Measurements from ENCODE around the gene SEPTIN11.

The SEPTIN11 gene

DNA sequence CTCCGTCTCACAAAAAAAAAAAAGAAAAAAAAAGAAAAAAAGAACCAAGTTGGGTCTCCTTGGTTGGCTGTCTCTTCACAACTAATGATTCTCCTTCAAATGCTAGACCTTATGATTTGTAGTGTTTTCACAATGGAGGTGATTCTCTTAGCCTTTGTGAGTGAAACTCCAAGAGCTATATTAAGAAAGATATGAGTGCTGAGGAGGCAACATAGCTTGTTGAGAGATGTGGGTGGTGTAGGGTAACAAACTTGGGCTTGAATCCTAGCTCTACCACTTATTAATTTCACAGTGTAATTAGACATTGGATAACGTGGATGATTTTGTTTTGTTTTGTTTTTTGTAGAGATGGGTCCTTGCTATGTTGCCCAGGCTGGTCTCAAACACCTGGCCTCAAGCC, 10.4 kb upstream of the SEPTIN11 start:
- no peak overlapping the region for H3K4me3 ChIP-seq (ENCODE audit: low read depth, low read length)

More for the DNA sequence above, 10.4 kb upstream of the SEPTIN11 start:
- no peak for TF ChIP-seq ZBTB7A (tag by site-specific recombination; IDR thresholded peaks at IDR 0.05; ENCODE audit: low read depth)
- no peak for TF ChIP-seq ZFP3 (tag by site-specific recombination; IDR thresholded peaks at IDR 0.05; ENCODE audit: low read depth)
- no peak for TF ChIP-seq ZNF585B (tag by site-specific recombination; IDR thresholded peaks at IDR 0.05)
- TF ChIP-seq ZNF184 (tag by site-specific recombination; IDR thresholded peaks at IDR 0.05): no peak
- no peak for TF ChIP-seq MYNN (tag by site-specific recombination; IDR thresholded peaks at IDR 0.05; ENCODE audit: borderline replicate concordance)
- no peak for TF ChIP-seq KLF10 (tag by site-specific recombination; IDR thresholded peaks at IDR 0.05)
- TF ChIP-seq ZSCAN16 (tag by site-specific recombination; IDR thresholded peaks at IDR 0.05): no peak
- no peak for TF ChIP-seq ZNF266 (tag by site-specific recombination; IDR thresholded peaks at IDR 0.05; ENCODE audit: low read depth)
- TF ChIP-seq, protein P1, sequence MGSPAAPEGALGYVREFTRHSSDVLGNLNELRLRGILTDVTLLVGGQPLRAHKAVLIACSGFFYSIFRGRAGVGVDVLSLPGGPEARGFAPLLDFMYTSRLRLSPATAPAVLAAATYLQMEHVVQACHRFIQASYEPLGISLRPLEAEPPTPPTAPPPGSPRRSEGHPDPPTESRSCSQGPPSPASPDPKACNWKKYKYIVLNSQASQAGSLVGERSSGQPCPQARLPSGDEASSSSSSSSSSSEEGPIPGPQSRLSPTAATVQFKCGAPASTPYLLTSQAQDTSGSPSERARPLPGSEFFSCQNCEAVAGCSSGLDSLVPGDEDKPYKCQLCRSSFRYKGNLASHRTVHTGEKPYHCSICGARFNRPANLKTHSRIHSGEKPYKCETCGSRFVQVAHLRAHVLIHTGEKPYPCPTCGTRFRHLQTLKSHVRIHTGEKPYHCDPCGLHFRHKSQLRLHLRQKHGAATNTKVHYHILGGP (tag by site-specific recombination; IDR thresholded peaks at IDR 0.05): no peak
- TF ChIP-seq ZNF335 (tag by site-specific recombination; conservative IDR thresholded peaks at IDR 0.05): no peak
- TF ChIP-seq ZNF555 (tag by site-specific recombination; conservative IDR thresholded peaks at IDR 0.05): no peak
- TF ChIP-seq ZNF132 (tag by site-specific recombination; IDR thresholded peaks at IDR 0.05; ENCODE audit: borderline replicate concordance): no peak
- TF ChIP-seq, protein P2, sequence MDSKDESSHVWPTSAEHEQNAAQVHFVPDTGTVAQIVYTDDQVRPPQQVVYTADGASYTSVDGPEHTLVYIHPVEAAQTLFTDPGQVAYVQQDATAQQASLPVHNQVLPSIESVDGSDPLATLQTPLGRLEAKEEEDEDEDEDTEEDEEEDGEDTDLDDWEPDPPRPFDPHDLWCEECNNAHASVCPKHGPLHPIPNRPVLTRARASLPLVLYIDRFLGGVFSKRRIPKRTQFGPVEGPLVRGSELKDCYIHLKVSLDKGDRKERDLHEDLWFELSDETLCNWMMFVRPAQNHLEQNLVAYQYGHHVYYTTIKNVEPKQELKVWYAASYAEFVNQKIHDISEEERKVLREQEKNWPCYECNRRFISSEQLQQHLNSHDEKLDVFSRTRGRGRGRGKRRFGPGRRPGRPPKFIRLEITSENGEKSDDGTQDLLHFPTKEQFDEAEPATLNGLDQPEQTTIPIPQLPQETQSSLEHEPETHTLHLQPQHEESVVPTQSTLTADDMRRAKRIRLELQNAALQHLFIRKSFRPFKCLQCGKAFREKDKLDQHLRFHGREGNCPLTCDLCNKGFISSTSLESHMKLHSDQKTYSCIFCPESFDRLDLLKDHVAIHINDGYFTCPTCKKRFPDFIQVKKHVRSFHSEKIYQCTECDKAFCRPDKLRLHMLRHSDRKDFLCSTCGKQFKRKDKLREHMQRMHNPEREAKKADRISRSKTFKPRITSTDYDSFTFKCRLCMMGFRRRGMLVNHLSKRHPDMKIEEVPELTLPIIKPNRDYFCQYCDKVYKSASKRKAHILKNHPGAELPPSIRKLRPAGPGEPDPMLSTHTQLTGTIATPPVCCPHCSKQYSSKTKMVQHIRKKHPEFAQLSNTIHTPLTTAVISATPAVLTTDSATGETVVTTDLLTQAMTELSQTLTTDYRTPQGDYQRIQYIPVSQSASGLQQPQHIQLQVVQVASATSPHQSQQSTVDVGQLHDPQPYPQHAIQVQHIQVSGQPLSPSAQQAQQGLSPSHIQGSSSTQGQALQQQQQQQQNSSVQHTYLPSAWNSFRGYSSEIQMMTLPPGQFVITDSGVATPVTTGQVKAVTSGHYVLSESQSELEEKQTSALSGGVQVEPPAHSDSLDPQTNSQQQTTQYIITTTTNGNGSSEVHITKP (tag by site-specific recombination; IDR thresholded peaks at IDR 0.05): no peak
- TF ChIP-seq, protein P3, sequence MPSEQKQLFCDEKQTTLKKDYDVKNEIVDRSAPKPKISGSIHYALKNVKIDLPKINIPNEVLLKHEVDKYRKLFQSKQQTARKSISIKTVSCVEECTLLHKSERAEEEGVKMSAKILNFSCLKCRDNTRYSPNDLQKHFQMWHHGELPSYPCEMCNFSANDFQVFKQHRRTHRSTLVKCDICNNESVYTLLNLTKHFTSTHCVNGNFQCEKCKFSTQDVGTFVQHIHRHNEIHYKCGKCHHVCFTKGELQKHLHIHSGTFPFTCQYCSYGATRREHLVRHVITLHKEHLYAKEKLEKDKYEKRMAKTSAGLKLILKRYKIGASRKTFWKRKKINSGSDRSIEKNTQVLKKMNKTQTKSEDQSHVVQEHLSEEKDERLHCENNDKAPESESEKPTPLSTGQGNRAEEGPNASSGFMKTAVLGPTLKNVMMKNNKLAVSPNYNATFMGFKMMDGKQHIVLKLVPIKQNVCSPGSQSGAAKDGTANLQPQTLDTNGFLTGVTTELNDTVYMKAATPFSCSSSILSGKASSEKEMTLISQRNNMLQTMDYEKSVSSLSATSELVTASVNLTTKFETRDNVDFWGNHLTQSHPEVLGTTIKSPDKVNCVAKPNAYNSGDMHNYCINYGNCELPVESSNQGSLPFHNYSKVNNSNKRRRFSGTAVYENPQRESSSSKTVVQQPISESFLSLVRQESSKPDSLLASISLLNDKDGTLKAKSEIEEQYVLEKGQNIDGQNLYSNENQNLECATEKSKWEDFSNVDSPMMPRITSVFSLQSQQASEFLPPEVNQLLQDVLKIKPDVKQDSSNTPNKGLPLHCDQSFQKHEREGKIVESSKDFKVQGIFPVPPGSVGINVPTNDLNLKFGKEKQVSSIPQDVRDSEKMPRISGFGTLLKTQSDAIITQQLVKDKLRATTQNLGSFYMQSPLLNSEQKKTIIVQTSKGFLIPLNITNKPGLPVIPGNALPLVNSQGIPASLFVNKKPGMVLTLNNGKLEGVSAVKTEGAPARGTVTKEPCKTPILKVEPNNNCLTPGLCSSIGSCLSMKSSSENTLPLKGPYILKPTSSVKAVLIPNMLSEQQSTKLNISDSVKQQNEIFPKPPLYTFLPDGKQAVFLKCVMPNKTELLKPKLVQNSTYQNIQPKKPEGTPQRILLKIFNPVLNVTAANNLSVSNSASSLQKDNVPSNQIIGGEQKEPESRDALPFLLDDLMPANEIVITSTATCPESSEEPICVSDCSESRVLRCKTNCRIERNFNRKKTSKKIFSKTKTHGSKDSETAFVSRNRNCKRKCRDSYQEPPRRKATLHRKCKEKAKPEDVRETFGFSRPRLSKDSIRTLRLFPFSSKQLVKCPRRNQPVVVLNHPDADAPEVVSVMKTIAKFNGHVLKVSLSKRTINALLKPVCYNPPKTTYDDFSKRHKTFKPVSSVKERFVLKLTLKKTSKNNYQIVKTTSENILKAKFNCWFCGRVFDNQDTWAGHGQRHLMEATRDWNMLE (tag by site-specific recombination; conservative IDR thresholded peaks at IDR 0.05; ENCODE audit: low read depth): no peak
- TF ChIP-seq, protein P4, sequence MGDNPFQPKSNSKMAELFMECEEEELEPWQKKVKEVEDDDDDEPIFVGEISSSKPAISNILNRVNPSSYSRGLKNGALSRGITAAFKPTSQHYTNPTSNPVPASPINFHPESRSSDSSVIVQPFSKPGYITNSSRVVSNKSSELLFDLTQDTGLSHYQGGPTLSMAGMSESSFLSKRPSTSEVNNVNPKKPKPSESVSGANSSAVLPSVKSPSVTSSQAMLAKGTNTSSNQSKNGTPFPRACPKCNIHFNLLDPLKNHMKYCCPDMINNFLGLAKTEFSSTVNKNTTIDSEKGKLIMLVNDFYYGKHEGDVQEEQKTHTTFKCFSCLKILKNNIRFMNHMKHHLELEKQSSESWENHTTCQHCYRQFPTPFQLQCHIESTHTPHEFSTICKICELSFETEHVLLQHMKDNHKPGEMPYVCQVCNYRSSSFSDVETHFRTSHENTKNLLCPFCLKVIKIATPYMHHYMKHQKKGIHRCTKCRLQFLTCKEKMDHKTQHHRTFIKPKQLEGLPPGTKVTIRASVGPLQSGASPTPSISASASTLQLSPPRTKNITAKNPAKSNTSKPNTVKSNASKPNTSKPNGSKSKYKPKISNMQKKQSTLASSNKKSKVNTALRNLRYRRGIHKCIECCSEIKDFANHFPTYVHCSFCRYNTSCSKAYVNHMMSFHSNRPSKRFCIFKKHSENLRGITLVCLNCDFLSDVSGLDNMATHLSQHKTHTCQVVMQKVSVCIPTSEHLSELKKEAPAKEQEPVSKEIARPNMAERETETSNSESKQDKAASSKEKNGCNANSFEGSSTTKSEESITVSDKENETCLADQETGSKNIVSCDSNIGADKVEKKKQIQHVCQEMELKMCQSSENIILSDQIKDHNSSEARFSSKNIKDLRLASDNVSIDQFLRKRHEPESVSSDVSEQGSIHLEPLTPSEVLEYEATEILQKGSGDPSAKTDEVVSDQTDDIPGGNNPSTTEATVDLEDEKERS (tag by site-specific recombination; IDR thresholded peaks at IDR 0.05): no peak
- TF ChIP-seq ZNF426 (tag by site-specific recombination; IDR thresholded peaks at IDR 0.05): no peak
- TF ChIP-seq SP2 (tag by site-specific recombination; IDR thresholded peaks at IDR 0.05): no peak
- ChIA-PET CTCF (no interaction called here), POLR2A (no interaction called here)
- no peaks in the 10 kb centered on the region for H3K9me3 ChIP-seq (ENCODE audit: control insufficient read depth, insufficient read depth, low read depth, low read length)
- H3K27ac ChIP-seq (ENCODE audit: extremely low read depth, low read depth, low read length): no peak overlapping the region
- H3K4me1 ChIP-seq (ENCODE audit: control insufficient read depth, insufficient read depth, low read length): no peaks in the 10 kb centered on the region
- H3K36me3 ChIP-seq (ENCODE audit: control insufficient read depth in 2 of 2, insufficient read depth in 1 of 2, low read length in 2 of 2): no peaks in the 10 kb centered on the region
